T-helper 2 cell treated with Interferon-gamma antibody and Interleukin-4, amounts not matched to agents 100 ng/mL and 5 ng/mL, for 36 hours (primary cell): ENCODE measurements around the gene SLC34A3. TPM values are rescaled to one million over a fixed set of nuclear protein-coding genes. Genes with fewer than 3 reads are reported as not detected.

ENCODE experiments used
- total RNA-seq: library from RNA; stranded (reverse); gene quantifications from 2 replicates; pipeline ENCODE4 v1.2.3, GENCODE V29; 2022

SLC34A3 gene
- total RNA-seq, 1 donor from 2014 or later, result not detected

Other genes starting within 250 kb of the SLC34A3 start
- gene LCNL1, start 247.9 kb upstream of the SLC34A3 start, total RNA-seq, result 0.16 and 0.20 TPM in 2 replicates
- 71.4 and 74.5 TPM in 2 replicates for gene PAXX, start 238.5 kb upstream of the SLC34A3 start, total RNA-seq
- gene CLIC3, start 234.3 kb upstream of the SLC34A3 start, total RNA-seq, result 0.91 TPM in 2 replicates
- 27.8 and 30.6 TPM in 2 replicates for gene ABCA2, start 202.7 kb upstream of the SLC34A3 start, total RNA-seq
- gene FUT7, start 198.8 kb upstream of the SLC34A3 start, total RNA-seq, result 0.41 and 0.84 TPM in 2 replicates
- gene NPDC1, start 184.7 kb upstream of the SLC34A3 start, total RNA-seq, result 15.5 and 17.0 TPM in 2 replicates
- gene ENTPD2, start 176.8 kb upstream of the SLC34A3 start, total RNA-seq, result not detected in 2 replicates
- 32.9 TPM in 2 replicates for gene SAPCD2, start 160.3 kb upstream of the SLC34A3 start, total RNA-seq
- gene UAP1L1, start 153.4 kb upstream of the SLC34A3 start, total RNA-seq, result 14.8 and 15.4 TPM in 2 replicates
- 48.7 and 55.1 TPM in 2 replicates for gene MAN1B1, start 143.9 kb upstream of the SLC34A3 start, total RNA-seq
- gene DPP7, start 116.2 kb upstream of the SLC34A3 start, total RNA-seq, result 221 and 229 TPM in 2 replicates
- gene GRIN1, start 91.7 kb upstream of the SLC34A3 start, total RNA-seq, result 0.05 TPM in 1 of 2 replicates, not detected in the other
- gene LRRC26, start 60.9 kb upstream of the SLC34A3 start, total RNA-seq, result not detected in 2 replicates
- not detected in 2 replicates for gene TMEM210, start 58.8 kb upstream of the SLC34A3 start, total RNA-seq
- gene ANAPC2, start 42.3 kb upstream of the SLC34A3 start, total RNA-seq, result 68.8 and 69.6 TPM in 2 replicates
- 86.5 and 88.3 TPM in 2 replicates for gene SSNA1, start 42.2 kb upstream of the SLC34A3 start, total RNA-seq
- 9.6 and 10.9 TPM in 2 replicates for gene TPRN, start 30.2 kb upstream of the SLC34A3 start, total RNA-seq
- 28.2 and 30.8 TPM in 2 replicates for gene TMEM203, start 25.3 kb upstream of the SLC34A3 start, total RNA-seq
- gene NDOR1, start 25.2 kb upstream of the SLC34A3 start, total RNA-seq, result 38.6 and 42.1 TPM in 2 replicates
- 3.3 and 3.8 TPM in 2 replicates for gene RNF208, start 8.7 kb upstream of the SLC34A3 start, total RNA-seq
- 0.23 and 0.27 TPM in 2 replicates for gene CYSRT1, start 5.7 kb upstream of the SLC34A3 start, total RNA-seq
- gene RNF224, start 3.4 kb upstream of the SLC34A3 start, total RNA-seq, result 0.14 TPM in 1 of 2 replicates, not detected in the other
- gene TUBB4B, start 10.4 kb downstream of the SLC34A3 start, total RNA-seq, result 365 and 372 TPM in 2 replicates
- not detected in 2 replicates for gene STPG3, start 20.4 kb downstream of the SLC34A3 start, total RNA-seq
- 65.9 and 67.2 TPM in 2 replicates for gene NELFB, start 24.4 kb downstream of the SLC34A3 start, total RNA-seq
- 17.4 and 17.5 TPM in 2 replicates for gene TOR4A, start 46.8 kb downstream of the SLC34A3 start, total RNA-seq
- gene NRARP, start 71.4 kb downstream of the SLC34A3 start, total RNA-seq, result 1.5 and 1.7 TPM in 2 replicates
- 8.2 and 9.6 TPM in 2 replicates for gene EXD3, start 192.3 kb downstream of the SLC34A3 start, total RNA-seq
- 0.80 and 0.98 TPM in 2 replicates for gene NOXA1, start 192.5 kb downstream of the SLC34A3 start, total RNA-seq
- gene ENTPD8, start 210.5 kb downstream of the SLC34A3 start, total RNA-seq, result not detected in 2 replicates
- 50.6 and 51.5 TPM in 2 replicates for gene NSMF, start 228.4 kb downstream of the SLC34A3 start, total RNA-seq